HL-60 (cell line): ENCODE data around the gene KIFC3.
"Not testable (repeated sequence)": the region's sequence is repeated elsewhere in the genome, so short reads cannot be mapped to it uniquely, and the experiment has no call there.

ENCODE experiments used
- DNase-seq, 2 experiments: peaks; one replicate each; pipeline ENCODE4 v3.0.0-alpha.2; 2010 to 2020; ENCODE audit warnings: low read depth in 1 of 2, low spot score in 1 of 2
- H3K27ac ChIP-seq: fragments of 250-450 bp; sonication (Bioruptor Pico); replicated peaks from 2 replicates; pipeline ENCODE4 v1.5.1; 2020; ENCODE audit warnings: mild to moderate bottlenecking, moderate library complexity
- H3K27me3 ChIP-seq: fragments of 250-450 bp; sonication (Bioruptor Pico); 2 replicates; pipeline ENCODE4 v1.5.1; 2021; ENCODE audit warnings: mild to moderate bottlenecking, moderate library complexity; ENCODE audit not compliant: insufficient read depth, poor library complexity, severe bottlenecking
- H3K4me3 ChIP-seq: replicated peaks from 2 replicates; pipeline ENCODE4 v1.5.1; 2011; ENCODE audit warnings: mild to moderate bottlenecking, control low read depth, low read length; ENCODE audit not compliant: insufficient read depth
- GABPA ChIP-seq: IDR thresholded peaks from 2 replicates; pipeline ENCODE4 v1.6.1; 2012; ENCODE audit warnings: low read depth
- POLR2AphosphoS5 ChIP-seq: IDR thresholded peaks from 2 replicates; pipeline ENCODE4 v1.6.1; 2012; ENCODE audit warnings: low read depth
- SPI1 ChIP-seq: IDR thresholded peaks from 2 replicates; pipeline ENCODE4 v1.6.1; 2012; ENCODE audit warnings: low read depth, mild to moderate bottlenecking, borderline replicate concordance
- TF ChIP-seq, protein P1 (sequence below): IDR thresholded peaks from one replicate; pipeline ENCODE4 v1.5.1; 2011; ENCODE audit warnings: low read length, control low read depth, inconsistent platforms; ENCODE audit not compliant: insufficient read depth
- TF ChIP-seq, protein P2 (sequence below): IDR thresholded peaks from 2 replicates; pipeline ENCODE4 v1.6.1; 2012; ENCODE audit warnings: low read depth; ENCODE audit not compliant: insufficient replicate concordance

Gene KIFC3

DNA sequence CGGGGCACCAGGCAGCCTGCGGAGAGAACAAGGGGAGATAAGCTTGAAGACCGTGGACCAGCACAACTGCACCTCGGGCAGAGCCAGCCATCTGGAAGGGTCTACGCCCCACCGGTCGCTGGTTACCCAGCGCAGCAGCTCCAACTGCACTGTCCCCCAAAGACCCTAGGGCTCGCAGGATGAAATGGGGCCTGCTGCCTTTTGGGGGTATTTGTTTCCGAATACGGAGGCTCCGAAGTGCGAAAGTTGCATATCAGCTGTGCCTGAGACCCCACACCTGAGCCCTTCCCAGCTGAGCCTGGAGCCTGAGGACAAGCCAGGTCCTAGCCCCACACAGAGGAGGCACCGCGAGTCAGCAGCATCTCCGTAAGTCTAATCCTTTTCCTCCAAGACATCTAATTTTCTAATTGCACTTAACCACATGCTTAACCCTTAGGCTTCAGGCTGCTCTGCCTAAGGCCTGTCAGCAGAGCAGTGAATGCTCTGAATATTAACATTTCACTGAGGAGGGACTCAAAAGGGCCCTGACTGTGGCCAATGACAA, 4.0 kb downstream of the KIFC3 start:
- no peak overlapping the region for H3K4me3 ChIP-seq
- H3K27me3 ChIP-seq = peaks cover 10% of the 10 kb centered on the region
- no peak overlapping the region for H3K27ac ChIP-seq
- DNase-seq = no peak
- TF ChIP-seq GABPA (no peak), SPI1 (no peak), POLR2AphosphoS5 (no peak)
- TF ChIP-seq, protein P1, sequence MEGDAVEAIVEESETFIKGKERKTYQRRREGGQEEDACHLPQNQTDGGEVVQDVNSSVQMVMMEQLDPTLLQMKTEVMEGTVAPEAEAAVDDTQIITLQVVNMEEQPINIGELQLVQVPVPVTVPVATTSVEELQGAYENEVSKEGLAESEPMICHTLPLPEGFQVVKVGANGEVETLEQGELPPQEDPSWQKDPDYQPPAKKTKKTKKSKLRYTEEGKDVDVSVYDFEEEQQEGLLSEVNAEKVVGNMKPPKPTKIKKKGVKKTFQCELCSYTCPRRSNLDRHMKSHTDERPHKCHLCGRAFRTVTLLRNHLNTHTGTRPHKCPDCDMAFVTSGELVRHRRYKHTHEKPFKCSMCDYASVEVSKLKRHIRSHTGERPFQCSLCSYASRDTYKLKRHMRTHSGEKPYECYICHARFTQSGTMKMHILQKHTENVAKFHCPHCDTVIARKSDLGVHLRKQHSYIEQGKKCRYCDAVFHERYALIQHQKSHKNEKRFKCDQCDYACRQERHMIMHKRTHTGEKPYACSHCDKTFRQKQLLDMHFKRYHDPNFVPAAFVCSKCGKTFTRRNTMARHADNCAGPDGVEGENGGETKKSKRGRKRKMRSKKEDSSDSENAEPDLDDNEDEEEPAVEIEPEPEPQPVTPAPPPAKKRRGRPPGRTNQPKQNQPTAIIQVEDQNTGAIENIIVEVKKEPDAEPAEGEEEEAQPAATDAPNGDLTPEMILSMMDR = no peak
- TF ChIP-seq, protein P2, sequence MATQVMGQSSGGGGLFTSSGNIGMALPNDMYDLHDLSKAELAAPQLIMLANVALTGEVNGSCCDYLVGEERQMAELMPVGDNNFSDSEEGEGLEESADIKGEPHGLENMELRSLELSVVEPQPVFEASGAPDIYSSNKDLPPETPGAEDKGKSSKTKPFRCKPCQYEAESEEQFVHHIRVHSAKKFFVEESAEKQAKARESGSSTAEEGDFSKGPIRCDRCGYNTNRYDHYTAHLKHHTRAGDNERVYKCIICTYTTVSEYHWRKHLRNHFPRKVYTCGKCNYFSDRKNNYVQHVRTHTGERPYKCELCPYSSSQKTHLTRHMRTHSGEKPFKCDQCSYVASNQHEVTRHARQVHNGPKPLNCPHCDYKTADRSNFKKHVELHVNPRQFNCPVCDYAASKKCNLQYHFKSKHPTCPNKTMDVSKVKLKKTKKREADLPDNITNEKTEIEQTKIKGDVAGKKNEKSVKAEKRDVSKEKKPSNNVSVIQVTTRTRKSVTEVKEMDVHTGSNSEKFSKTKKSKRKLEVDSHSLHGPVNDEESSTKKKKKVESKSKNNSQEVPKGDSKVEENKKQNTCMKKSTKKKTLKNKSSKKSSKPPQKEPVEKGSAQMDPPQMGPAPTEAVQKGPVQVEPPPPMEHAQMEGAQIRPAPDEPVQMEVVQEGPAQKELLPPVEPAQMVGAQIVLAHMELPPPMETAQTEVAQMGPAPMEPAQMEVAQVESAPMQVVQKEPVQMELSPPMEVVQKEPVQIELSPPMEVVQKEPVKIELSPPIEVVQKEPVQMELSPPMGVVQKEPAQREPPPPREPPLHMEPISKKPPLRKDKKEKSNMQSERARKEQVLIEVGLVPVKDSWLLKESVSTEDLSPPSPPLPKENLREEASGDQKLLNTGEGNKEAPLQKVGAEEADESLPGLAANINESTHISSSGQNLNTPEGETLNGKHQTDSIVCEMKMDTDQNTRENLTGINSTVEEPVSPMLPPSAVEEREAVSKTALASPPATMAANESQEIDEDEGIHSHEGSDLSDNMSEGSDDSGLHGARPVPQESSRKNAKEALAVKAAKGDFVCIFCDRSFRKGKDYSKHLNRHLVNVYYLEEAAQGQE = no peak

DNA sequence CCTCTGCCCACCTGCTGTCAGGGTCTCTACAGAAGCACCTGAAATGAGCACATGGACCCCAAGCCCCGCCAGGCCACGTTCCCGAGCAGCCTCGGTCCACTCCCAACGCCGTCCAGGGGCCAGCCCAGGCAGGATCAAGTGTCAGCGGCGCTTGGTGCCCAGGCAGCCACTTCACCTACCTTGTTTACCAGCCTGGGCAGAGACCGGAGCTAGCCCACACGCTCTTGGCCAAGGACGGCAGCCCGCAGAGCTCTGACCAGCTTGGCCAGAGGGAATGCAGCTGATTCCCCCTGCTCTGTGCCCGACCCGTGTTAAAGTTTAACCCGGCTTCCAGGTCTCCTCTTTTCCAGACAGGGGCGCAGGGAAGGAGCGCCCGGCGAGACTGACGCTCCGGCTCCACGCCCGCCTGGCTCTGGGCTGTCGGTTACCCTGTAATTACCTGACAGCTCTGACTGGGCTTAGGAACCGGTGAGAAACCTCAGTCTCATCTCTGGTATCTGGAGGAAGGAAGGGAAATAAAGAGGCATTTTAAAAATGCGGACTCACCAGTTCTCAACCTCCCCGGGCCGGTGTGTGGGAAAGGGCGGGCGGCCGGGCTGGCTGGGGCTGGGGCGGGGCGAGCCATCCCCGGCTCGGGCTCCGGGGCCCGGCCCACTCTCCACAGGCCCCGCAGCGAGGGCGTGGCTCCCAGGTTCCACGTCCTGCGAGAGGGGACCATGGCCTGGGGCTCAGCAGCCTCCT, 4.6 kb downstream of the KIFC3 start:
- Histone ChIP-seq H3K4me3 (no peak overlapping the region), H3K27ac (no peak overlapping the region), H3K27me3 (peaks cover 7% of the 10 kb centered on the region)
- TF ChIP-seq, protein P1 = no peak
- DNase-seq = no peak

DNA sequence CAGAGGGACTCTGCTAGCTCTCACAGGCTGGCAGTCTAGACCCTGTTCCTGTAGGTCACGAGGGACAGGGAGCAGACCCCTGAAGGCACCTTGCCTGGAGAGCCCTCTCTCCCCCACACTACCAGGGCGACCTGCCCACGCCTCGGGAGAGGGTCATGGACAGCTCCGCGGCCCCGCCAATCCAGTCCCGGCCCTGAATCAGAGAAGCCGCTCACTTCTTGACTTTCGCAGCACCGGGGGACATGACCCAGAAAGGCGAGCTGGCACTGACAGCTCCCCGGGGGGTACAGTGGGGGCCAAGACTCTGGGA, 5.1 kb downstream of the KIFC3 start:
- Histone ChIP-seq H3K27me3 (peaks cover 4% of the 10 kb centered on the region), H3K4me3 (no peak overlapping the region), H3K27ac (no peak overlapping the region)
- no peak for DNase-seq
- TF ChIP-seq, protein P2 = no peak
- TF ChIP-seq, protein P1 = no peak
- TF ChIP-seq GABPA = no peak

DNA sequence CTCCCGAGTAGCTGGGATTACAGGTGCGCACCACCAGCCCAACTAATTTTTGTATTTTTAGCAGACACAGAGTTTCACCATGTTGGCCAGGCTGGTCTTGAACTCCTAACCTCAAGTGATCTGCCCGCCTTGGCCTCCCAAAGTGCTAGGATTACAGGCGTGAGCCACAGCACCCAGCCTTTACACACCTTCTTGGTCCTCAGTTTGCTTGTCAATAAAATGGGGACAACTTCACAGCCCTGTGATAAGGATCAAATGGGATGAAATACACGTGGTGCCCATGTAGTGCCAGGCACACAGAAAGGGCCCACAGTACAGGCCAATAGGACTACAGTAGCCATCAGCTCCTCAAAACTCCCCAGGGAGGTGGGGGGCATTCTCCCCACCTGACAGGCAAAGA, 6.3 kb downstream of the KIFC3 start:
- H3K27ac ChIP-seq, H3K27me3 ChIP-seq, H3K4me3 ChIP-seq, DNase-seq: not testable (repeated sequence)
